ENCODE measurements around the gene NUAK1.

NUAK1 gene

GRCh38 chr12:106039242-106039641 is 99.5 kb downstream of the NUAK1 start:
- no peak for TF ChIP-seq CTCF (IDR thresholded peaks at IDR 0.05; ENCODE audit: low read depth, low read length)
- no peak for DNase-seq (ENCODE audit: extremely low read depth, low read depth)

- DNase-seq (ENCODE audit: extremely low read depth, low read depth): no peak
- no peak for TF ChIP-seq CTCF (IDR thresholded peaks at IDR 0.05; ENCODE audit: low read depth, low read length)
Observed at GRCh38 chr12:106037524-106038298, 101.0 kb downstream of the NUAK1 start.

GRCh38 chr12:106035421-106035820 is 103.3 kb downstream of the NUAK1 start:
- no peak for DNase-seq (ENCODE audit: extremely low read depth, low read depth)
- no peak for TF ChIP-seq CTCF (IDR thresholded peaks at IDR 0.05; ENCODE audit: low read depth, low read length)

GRCh38 chr12:106034316-106034715 is 104.4 kb downstream of the NUAK1 start:
- no peak for TF ChIP-seq CTCF (IDR thresholded peaks at IDR 0.05; ENCODE audit: low read depth, low read length)
- DNase-seq (ENCODE audit: extremely low read depth, low read depth): no peak

- no peak for TF ChIP-seq CTCF (IDR thresholded peaks at IDR 0.05; ENCODE audit: low read depth, low read length)
- DNase-seq (ENCODE audit: extremely low read depth, low read depth): no peak
Observed at GRCh38 chr12:106033161-106033675, 105.5 kb downstream of the NUAK1 start.

- TF ChIP-seq CTCF (IDR thresholded peaks at IDR 0.05; ENCODE audit: low read depth, low read length): no peak
- DNase-seq (ENCODE audit: extremely low read depth, low read depth): no peak
Observed at GRCh38 chr12:106032623-106032925, 106.2 kb downstream of the NUAK1 start.

GRCh38 chr12:106031761-106032622 is 106.8 kb downstream of the NUAK1 start:
- DNase-seq (ENCODE audit: extremely low read depth, low read depth): no peak
- TF ChIP-seq CTCF (IDR thresholded peaks at IDR 0.05; ENCODE audit: low read depth, low read length): peak; percentile 3; the same call in 1 of the 2 replicates
